Breast epithelium (tissue), 4 donors: ENCODE data around the gene OLFM4. TPM values are rescaled to one million over a fixed set of nuclear protein-coding genes. Genes with fewer than 3 reads are reported as not detected.

Experiments
- DNase-seq, 2 donors: peaks; one replicate each; pipeline ENCODE4 v3.0.0-alpha.2; 2019; ENCODE audit warnings: low spot score in 2 of 2
- H3K27ac ChIP-seq, 2 donors: fragments of 200-600 bp; sonication (generic) in 1 of 2; one replicate each; pipeline ENCODE4 v1.5.1; 2016 to 2019; ENCODE audit warnings: mild to moderate bottlenecking in 1 of 2
- H3K27me3 ChIP-seq, 2 donors: fragments of 200-600 bp; sonication (generic) in 1 of 2; one replicate each; pipeline versions ENCODE4 v1.5.1 to v1.6.0; 2017 to 2019; ENCODE audit warnings: control low read depth in 1 of 2, mild to moderate bottlenecking in 1 of 2
- H3K36me3 ChIP-seq: fragments of 200-600 bp; one replicate; pipeline ENCODE4 v1.5.1; 2019
- H3K4me1 ChIP-seq, 2 donors: fragments of 200-600 bp; sonication (generic); one replicate each; pipeline ENCODE4 v1.5.1; 2016 to 2019; ENCODE audit warnings: control low read depth in 1 of 2
- H3K4me3 ChIP-seq, 3 donors: fragments of 200-600 bp; sonication (generic); 1 replicate in 2 of 3; 2 replicates in 1 of 3; pipeline ENCODE4 v1.5.1; 2016 to 2019; ENCODE audit warnings: mild to moderate bottlenecking in 3 of 3, moderate library complexity in 2 of 3
- H3K9me3 ChIP-seq, 2 donors: fragments of 200-600 bp; sonication (generic) in 1 of 2; one replicate each; pipeline ENCODE4 v1.5.1; 2016 to 2019; ENCODE audit warnings: control low read depth in 1 of 2
- CTCF ChIP-seq, 3 donors: fragments of 450-650 bp; IDR thresholded peaks; one replicate each; pipeline ENCODE4 v1.5.1; 2016 to 2017; ENCODE audit warnings: antibody characterized with exemption in 3 of 3, mild to moderate bottlenecking in 3 of 3, moderate library complexity in 3 of 3
- POLR2A ChIP-seq: fragments of 450-650 bp; IDR thresholded peaks from one replicate; pipeline ENCODE4 v1.6.1; 2016; ENCODE audit warnings: antibody characterized with exemption, mild to moderate bottlenecking, moderate library complexity
- POLR2AphosphoS5 ChIP-seq, 3 donors: sonication (generic); formaldehyde crosslinking; IDR thresholded peaks; one replicate each; pipeline ENCODE4 v1.6.1; 2017; ENCODE audit warnings: antibody characterized with exemption in 3 of 3
- intact Hi-C: fragments of 100-400 bp; cut with DNase I; formaldehyde crosslinking; loops from one replicate; pipeline ENCODE4 v1.15.1; 2023; ENCODE audit warnings: low total_unique reads
- total RNA-seq, 3 donors: library from RNA; depleted of rRNA; stranded (reverse); fragments of >200 nt; gene quantifications; one replicate each; pipeline ENCODE4 v1.1.0, GENCODE V29; 2016

The OLFM4 gene
- total RNA-seq, 3 donors from 2014 or later, result 0.32 to 144 (median 1.9) TPM

GRCh38 chr13:53014495-53015443, 13.8 kb upstream of the OLFM4 start:
- H3K9me3 ChIP-seq, result no peaks in the 10 kb centered on the region
- peaks cover 0 to 7% of the 10 kb centered on the region in 2 donors for H3K4me1 ChIP-seq
- H3K27ac ChIP-seq, result no peak overlapping the region
- no peak overlapping the region for H3K4me3 ChIP-seq
- no peaks in the 10 kb centered on the region for H3K27me3 ChIP-seq
- H3K36me3 ChIP-seq, result no peaks in the 10 kb centered on the region
- no peak for TF ChIP-seq POLR2A
- TF ChIP-seq CTCF (IDR thresholded peaks at IDR 0.05), result no peak
- no peak for TF ChIP-seq POLR2AphosphoS5 (IDR thresholded peaks at IDR 0.05)
- intact Hi-C loops, result no loop called here
- no peak for DNase-seq

GRCh38 chr13:53015971-53016370, 12.6 kb upstream of the OLFM4 start:
- Histone ChIP-seq H3K27me3 (no peaks in the 10 kb centered on the region), H3K4me3 (no peak overlapping the region), H3K27ac (no peak overlapping the region), H3K9me3 (no peaks in the 10 kb centered on the region), H3K36me3 (no peaks in the 10 kb centered on the region), H3K4me1 (no peaks in the 10 kb centered on the region)
- TF ChIP-seq POLR2AphosphoS5 (IDR thresholded peaks at IDR 0.05), result no peak
- no peak for TF ChIP-seq POLR2A
- TF ChIP-seq CTCF (IDR thresholded peaks at IDR 0.05), result no peak
- no peak for DNase-seq
- intact Hi-C loops, result no loop called here

- no peak overlapping the region for H3K27ac ChIP-seq
- TF ChIP-seq POLR2AphosphoS5 (IDR thresholded peaks at IDR 0.05) (no peak), POLR2A (no peak), CTCF (IDR thresholded peaks at IDR 0.05) (no peak)
- DNase-seq, result no peak
- no peaks in the 10 kb centered on the region for H3K4me1 ChIP-seq
- H3K9me3 ChIP-seq, result no peaks in the 10 kb centered on the region
- H3K27me3 ChIP-seq, result no peaks in the 10 kb centered on the region
- no peak overlapping the region for H3K4me3 ChIP-seq
- intact Hi-C loops, result no loop called here
- H3K36me3 ChIP-seq, result no peaks in the 10 kb centered on the region
Observed at GRCh38 chr13:53017433-53017970, 11.1 kb upstream of the OLFM4 start.

- Histone ChIP-seq H3K9me3 (no peaks in the 10 kb centered on the region), H3K4me3 (no peak overlapping the region), H3K27me3 (no peaks in the 10 kb centered on the region), H3K4me1 (no peaks in the 10 kb centered on the region), H3K27ac (no peak overlapping the region), H3K36me3 (no peaks in the 10 kb centered on the region)
- no peak for TF ChIP-seq CTCF (IDR thresholded peaks at IDR 0.05)
- no peak for TF ChIP-seq POLR2A
- no peak for TF ChIP-seq POLR2AphosphoS5 (IDR thresholded peaks at IDR 0.05)
- intact Hi-C loops, result no loop called here
- no peak for DNase-seq
Observed at GRCh38 chr13:53018690-53019647, 9.6 kb upstream of the OLFM4 start.
